ENCODE data around the gene DGKH.

Gene DGKH

GRCh38 chr13:42021851-42022250 is 26.6 kb upstream of the DGKH start:
- no peak for DNase-seq
- no peaks in the 10 kb centered on the region for H3K4me1 ChIP-seq (ENCODE audit: control insufficient read depth, insufficient read depth, low read length, poor library complexity, severe bottlenecking)
- no peak overlapping the region for H3K4me3 ChIP-seq (ENCODE audit: insufficient read depth, low read depth, low read length, poor library complexity, severe bottlenecking)
- no peaks in the 10 kb centered on the region for H3K27me3 ChIP-seq (replicated peaks; ENCODE audit: control insufficient read depth, insufficient read depth, low read length, poor library complexity, severe bottlenecking)
- H3K9me3 ChIP-seq (ENCODE audit: control insufficient read depth, low read length) = no peaks in the 10 kb centered on the region
- no peak overlapping the region for H3K27ac ChIP-seq (ENCODE audit: insufficient read depth, low read length, poor library complexity, severe bottlenecking)
- H3K36me3 ChIP-seq (ENCODE audit: control insufficient read depth, insufficient read depth, low read length) = no peaks in the 10 kb centered on the region

GRCh38 chr13:42022336-42022735 is 26.1 kb upstream of the DGKH start:
- no peak for DNase-seq
- Histone ChIP-seq H3K9me3 (ENCODE audit: control insufficient read depth, low read length) (no peaks in the 10 kb centered on the region), H3K4me3 (ENCODE audit: insufficient read depth, low read depth, low read length, poor library complexity, severe bottlenecking) (no peak overlapping the region), H3K27ac (ENCODE audit: insufficient read depth, low read length, poor library complexity, severe bottlenecking) (no peak overlapping the region), H3K36me3 (ENCODE audit: control insufficient read depth, insufficient read depth, low read length) (no peaks in the 10 kb centered on the region), H3K27me3 (replicated peaks; ENCODE audit: control insufficient read depth, insufficient read depth, low read length, poor library complexity, severe bottlenecking) (no peaks in the 10 kb centered on the region), H3K4me1 (ENCODE audit: control insufficient read depth, insufficient read depth, low read length, poor library complexity, severe bottlenecking) (no peaks in the 10 kb centered on the region)

- no peaks in the 10 kb centered on the region for H3K36me3 ChIP-seq (ENCODE audit: control insufficient read depth, insufficient read depth, low read length)
Observed at GRCh38 chr13:42022796-42023493, 25.5 kb upstream of the DGKH start.

GRCh38 chr13:42027286-42027685 is 21.2 kb upstream of the DGKH start:
- DNase-seq = no peak
- H3K36me3 ChIP-seq (ENCODE audit: control insufficient read depth, insufficient read depth, low read length) = no peaks in the 10 kb centered on the region
- no peaks in the 10 kb centered on the region for H3K4me1 ChIP-seq (ENCODE audit: control insufficient read depth, insufficient read depth, low read length, poor library complexity, severe bottlenecking)
- H3K9me3 ChIP-seq (ENCODE audit: control insufficient read depth, low read length) = no peaks in the 10 kb centered on the region
- no peak overlapping the region for H3K27ac ChIP-seq (ENCODE audit: insufficient read depth, low read length, poor library complexity, severe bottlenecking)
- H3K27me3 ChIP-seq (replicated peaks; ENCODE audit: control insufficient read depth, insufficient read depth, low read length, poor library complexity, severe bottlenecking) = no peaks in the 10 kb centered on the region
- no peak overlapping the region for H3K4me3 ChIP-seq (ENCODE audit: insufficient read depth, low read depth, low read length, poor library complexity, severe bottlenecking)

More at GRCh38 chr13:42022796-42023493, 25.5 kb upstream of the DGKH start:
- H3K4me3 ChIP-seq (ENCODE audit: insufficient read depth, low read depth, low read length, poor library complexity, severe bottlenecking) = no peak overlapping the region
- no peak overlapping the region for H3K27ac ChIP-seq (ENCODE audit: insufficient read depth, low read length, poor library complexity, severe bottlenecking)
- H3K9me3 ChIP-seq (ENCODE audit: control insufficient read depth, low read length) = no peaks in the 10 kb centered on the region
- H3K4me1 ChIP-seq (ENCODE audit: control insufficient read depth, insufficient read depth, low read length, poor library complexity, severe bottlenecking) = no peaks in the 10 kb centered on the region
- DNase-seq = no peak
- H3K27me3 ChIP-seq (replicated peaks; ENCODE audit: control insufficient read depth, insufficient read depth, low read length, poor library complexity, severe bottlenecking) = no peaks in the 10 kb centered on the region

GRCh38 chr13:42028113-42028799 is 20.2 kb upstream of the DGKH start:
- no peaks in the 10 kb centered on the region for H3K36me3 ChIP-seq (ENCODE audit: control insufficient read depth, insufficient read depth, low read length)
- DNase-seq = no peak
- no peaks in the 10 kb centered on the region for H3K27me3 ChIP-seq (replicated peaks; ENCODE audit: control insufficient read depth, insufficient read depth, low read length, poor library complexity, severe bottlenecking)
- no peak overlapping the region for H3K4me3 ChIP-seq (ENCODE audit: insufficient read depth, low read depth, low read length, poor library complexity, severe bottlenecking)
- no peaks in the 10 kb centered on the region for H3K9me3 ChIP-seq (ENCODE audit: control insufficient read depth, low read length)
- H3K27ac ChIP-seq (ENCODE audit: insufficient read depth, low read length, poor library complexity, severe bottlenecking) = no peak overlapping the region
- no peaks in the 10 kb centered on the region for H3K4me1 ChIP-seq (ENCODE audit: control insufficient read depth, insufficient read depth, low read length, poor library complexity, severe bottlenecking)

- no peaks in the 10 kb centered on the region for H3K36me3 ChIP-seq (ENCODE audit: control insufficient read depth, insufficient read depth, low read length)
- no peaks in the 10 kb centered on the region for H3K9me3 ChIP-seq (ENCODE audit: control insufficient read depth, low read length)
- no peak overlapping the region for H3K27ac ChIP-seq (ENCODE audit: insufficient read depth, low read length, poor library complexity, severe bottlenecking)
- peaks cover 4% of the 10 kb centered on the region for H3K4me1 ChIP-seq (ENCODE audit: control insufficient read depth, insufficient read depth, low read length, poor library complexity, severe bottlenecking)
- H3K27me3 ChIP-seq (replicated peaks; ENCODE audit: control insufficient read depth, insufficient read depth, low read length, poor library complexity, severe bottlenecking) = no peaks in the 10 kb centered on the region
- H3K4me3 ChIP-seq (ENCODE audit: insufficient read depth, low read depth, low read length, poor library complexity, severe bottlenecking) = no peak overlapping the region
- DNase-seq = no peak
Observed at GRCh38 chr13:42035905-42036521, 12.4 kb upstream of the DGKH start.

GRCh38 chr13:42036711-42037110 is 11.7 kb upstream of the DGKH start:
- H3K4me3 ChIP-seq (ENCODE audit: insufficient read depth, low read depth, low read length, poor library complexity, severe bottlenecking) = no peak overlapping the region
- no peaks in the 10 kb centered on the region for H3K27me3 ChIP-seq (replicated peaks; ENCODE audit: control insufficient read depth, insufficient read depth, low read length, poor library complexity, severe bottlenecking)
- H3K4me1 ChIP-seq (ENCODE audit: control insufficient read depth, insufficient read depth, low read length, poor library complexity, severe bottlenecking) = peaks cover 4% of the 10 kb centered on the region
- H3K27ac ChIP-seq (ENCODE audit: insufficient read depth, low read length, poor library complexity, severe bottlenecking) = no peak overlapping the region
- no peaks in the 10 kb centered on the region for H3K36me3 ChIP-seq (ENCODE audit: control insufficient read depth, insufficient read depth, low read length)
- H3K9me3 ChIP-seq (ENCODE audit: control insufficient read depth, low read length) = no peaks in the 10 kb centered on the region
- DNase-seq = no peak

GRCh38 chr13:42038661-42039456 is 9.6 kb upstream of the DGKH start:
- peaks cover 4% of the 10 kb centered on the region for H3K4me1 ChIP-seq (ENCODE audit: control insufficient read depth, insufficient read depth, low read length, poor library complexity, severe bottlenecking)
- H3K4me3 ChIP-seq (ENCODE audit: insufficient read depth, low read depth, low read length, poor library complexity, severe bottlenecking) = no peak overlapping the region
- H3K9me3 ChIP-seq (ENCODE audit: control insufficient read depth, low read length) = no peaks in the 10 kb centered on the region
- no peak overlapping the region for H3K27ac ChIP-seq (ENCODE audit: insufficient read depth, low read length, poor library complexity, severe bottlenecking)
- H3K36me3 ChIP-seq (ENCODE audit: control insufficient read depth, insufficient read depth, low read length) = no peaks in the 10 kb centered on the region
- no peak for DNase-seq
- H3K27me3 ChIP-seq (replicated peaks; ENCODE audit: control insufficient read depth, insufficient read depth, low read length, poor library complexity, severe bottlenecking) = no peaks in the 10 kb centered on the region

GRCh38 chr13:42039457-42039945 is 8.9 kb upstream of the DGKH start:
- peaks cover 4% of the 10 kb centered on the region for H3K4me1 ChIP-seq (ENCODE audit: control insufficient read depth, insufficient read depth, low read length, poor library complexity, severe bottlenecking)
- no peak for DNase-seq
- peak overlapping the region; percentile 85 for H3K4me3 ChIP-seq (ENCODE audit: insufficient read depth, low read depth, low read length, poor library complexity, severe bottlenecking)
- no peaks in the 10 kb centered on the region for H3K27me3 ChIP-seq (replicated peaks; ENCODE audit: control insufficient read depth, insufficient read depth, low read length, poor library complexity, severe bottlenecking)
- peak overlapping the region; percentile 63 for H3K27ac ChIP-seq (ENCODE audit: insufficient read depth, low read length, poor library complexity, severe bottlenecking)
- H3K36me3 ChIP-seq (ENCODE audit: control insufficient read depth, insufficient read depth, low read length) = no peaks in the 10 kb centered on the region
- no peaks in the 10 kb centered on the region for H3K9me3 ChIP-seq (ENCODE audit: control insufficient read depth, low read length)

Measured in effector memory CD4-positive, alpha-beta T cell (primary cell).